Body of pancreas (tissue), 4 donors: ENCODE data around the gene ARVCF.

Experiments used
- POLR2A ChIP-seq, 3 donors: fragments of 450-650 bp; IDR thresholded peaks; one replicate each; pipeline ENCODE4 v1.6.1; 2016; ENCODE audit warnings: antibody characterized with exemption in 3 of 3, mild to moderate bottlenecking in 2 of 3
- TF ChIP-seq, protein P1 (sequence below), 7 experiments: fragments of 450-650 bp in 4 of 7; fragments of 200-600 bp in 3 of 7; sonication (generic) in 3 of 7; IDR thresholded peaks; one replicate each; pipeline ENCODE4 v1.5.1; 2016 to 2019; ENCODE audit warnings: antibody characterized with exemption in 7 of 7

DNA sequence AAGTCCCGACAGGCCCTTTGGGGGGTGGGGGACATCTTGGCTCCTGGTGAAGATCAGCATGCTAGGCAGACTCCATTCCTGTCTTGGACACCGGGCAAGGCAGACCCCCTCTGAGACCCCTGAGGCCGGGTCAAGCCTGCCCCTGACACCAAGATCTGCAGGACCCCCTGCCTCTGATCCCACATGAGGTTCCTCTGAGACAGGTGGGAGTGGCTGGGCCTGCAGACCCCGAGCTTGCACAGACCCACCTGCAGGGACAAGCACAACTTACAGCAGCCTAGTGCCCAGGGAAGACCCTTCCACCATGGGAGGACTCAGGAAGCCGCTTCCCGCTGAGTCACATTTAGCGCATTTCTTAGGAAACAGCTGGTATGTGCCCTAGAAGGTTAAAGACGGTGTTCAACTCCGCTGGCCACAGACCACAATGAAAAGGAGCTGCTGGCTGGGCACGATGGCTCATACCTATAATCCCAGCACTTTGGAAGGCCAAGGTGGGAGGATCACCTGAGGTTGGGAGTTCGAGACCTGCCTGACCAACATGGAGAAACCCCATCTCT is 15.5 kb downstream of the ARVCF start:
- TF ChIP-seq, protein P1, sequence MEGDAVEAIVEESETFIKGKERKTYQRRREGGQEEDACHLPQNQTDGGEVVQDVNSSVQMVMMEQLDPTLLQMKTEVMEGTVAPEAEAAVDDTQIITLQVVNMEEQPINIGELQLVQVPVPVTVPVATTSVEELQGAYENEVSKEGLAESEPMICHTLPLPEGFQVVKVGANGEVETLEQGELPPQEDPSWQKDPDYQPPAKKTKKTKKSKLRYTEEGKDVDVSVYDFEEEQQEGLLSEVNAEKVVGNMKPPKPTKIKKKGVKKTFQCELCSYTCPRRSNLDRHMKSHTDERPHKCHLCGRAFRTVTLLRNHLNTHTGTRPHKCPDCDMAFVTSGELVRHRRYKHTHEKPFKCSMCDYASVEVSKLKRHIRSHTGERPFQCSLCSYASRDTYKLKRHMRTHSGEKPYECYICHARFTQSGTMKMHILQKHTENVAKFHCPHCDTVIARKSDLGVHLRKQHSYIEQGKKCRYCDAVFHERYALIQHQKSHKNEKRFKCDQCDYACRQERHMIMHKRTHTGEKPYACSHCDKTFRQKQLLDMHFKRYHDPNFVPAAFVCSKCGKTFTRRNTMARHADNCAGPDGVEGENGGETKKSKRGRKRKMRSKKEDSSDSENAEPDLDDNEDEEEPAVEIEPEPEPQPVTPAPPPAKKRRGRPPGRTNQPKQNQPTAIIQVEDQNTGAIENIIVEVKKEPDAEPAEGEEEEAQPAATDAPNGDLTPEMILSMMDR (IDR thresholded peaks at IDR 0.05), result no peak
- TF ChIP-seq POLR2A (IDR thresholded peaks at IDR 0.05), result no peak
